HCT116 (cell line): Measurements from ENCODE around the gene CLIC3.
A peak's percentile ranks its signal among the peaks of the same experiment; 100 is the strongest.

ENCODE experiments used
- CTCF ChIP-seq, 3 experiments: fragments of 200-600 bp in 1 of 3; sonication (generic) in 1 of 3; IDR thresholded peaks in 2 of 3; conservative IDR thresholded peaks in 1 of 3; 2 replicates each; pipeline ENCODE4 v1.5.1; 2012 to 2017; ENCODE audit warnings: low read depth in 2 of 3, low read length in 2 of 3, antibody characterized with exemption in 1 of 3, borderline replicate concordance in 1 of 3, control low read depth in 1 of 3, mild to moderate bottlenecking in 1 of 3, mixed read lengths in 1 of 3, mixed run types in 1 of 3, moderate library complexity in 1 of 3; ENCODE audit not compliant: insufficient read depth in 1 of 3
- EZH2 ChIP-seq: fragments of 200-600 bp; sonication (generic); IDR thresholded peaks from 2 replicates; pipeline ENCODE4 v1.6.1; 2017; ENCODE audit warnings: antibody characterized with exemption, mixed run types
- TF ChIP-seq, protein P1 (sequence below): IDR thresholded peaks from 2 replicates; pipeline ENCODE4 v1.6.1; 2012; ENCODE audit warnings: low read depth

GRCh38 chr9:137035507-137035834 lies 39.1 kb upstream of the CLIC3 start:
- TF ChIP-seq CTCF (IDR thresholded peaks at IDR 0.05 in 2 of 3, conservative IDR thresholded peaks at IDR 0.05 in 1 of 3; ENCODE audit: borderline replicate concordance in 1 of 3, insufficient read depth in 1 of 3, low read depth in 2 of 3, low read length in 2 of 3) (0 out of 6 replicates have a peak, but pooled peaks of 1 of the 3 experiments have one; percentile 2), EZH2 (no peak)
- TF ChIP-seq, protein P1, sequence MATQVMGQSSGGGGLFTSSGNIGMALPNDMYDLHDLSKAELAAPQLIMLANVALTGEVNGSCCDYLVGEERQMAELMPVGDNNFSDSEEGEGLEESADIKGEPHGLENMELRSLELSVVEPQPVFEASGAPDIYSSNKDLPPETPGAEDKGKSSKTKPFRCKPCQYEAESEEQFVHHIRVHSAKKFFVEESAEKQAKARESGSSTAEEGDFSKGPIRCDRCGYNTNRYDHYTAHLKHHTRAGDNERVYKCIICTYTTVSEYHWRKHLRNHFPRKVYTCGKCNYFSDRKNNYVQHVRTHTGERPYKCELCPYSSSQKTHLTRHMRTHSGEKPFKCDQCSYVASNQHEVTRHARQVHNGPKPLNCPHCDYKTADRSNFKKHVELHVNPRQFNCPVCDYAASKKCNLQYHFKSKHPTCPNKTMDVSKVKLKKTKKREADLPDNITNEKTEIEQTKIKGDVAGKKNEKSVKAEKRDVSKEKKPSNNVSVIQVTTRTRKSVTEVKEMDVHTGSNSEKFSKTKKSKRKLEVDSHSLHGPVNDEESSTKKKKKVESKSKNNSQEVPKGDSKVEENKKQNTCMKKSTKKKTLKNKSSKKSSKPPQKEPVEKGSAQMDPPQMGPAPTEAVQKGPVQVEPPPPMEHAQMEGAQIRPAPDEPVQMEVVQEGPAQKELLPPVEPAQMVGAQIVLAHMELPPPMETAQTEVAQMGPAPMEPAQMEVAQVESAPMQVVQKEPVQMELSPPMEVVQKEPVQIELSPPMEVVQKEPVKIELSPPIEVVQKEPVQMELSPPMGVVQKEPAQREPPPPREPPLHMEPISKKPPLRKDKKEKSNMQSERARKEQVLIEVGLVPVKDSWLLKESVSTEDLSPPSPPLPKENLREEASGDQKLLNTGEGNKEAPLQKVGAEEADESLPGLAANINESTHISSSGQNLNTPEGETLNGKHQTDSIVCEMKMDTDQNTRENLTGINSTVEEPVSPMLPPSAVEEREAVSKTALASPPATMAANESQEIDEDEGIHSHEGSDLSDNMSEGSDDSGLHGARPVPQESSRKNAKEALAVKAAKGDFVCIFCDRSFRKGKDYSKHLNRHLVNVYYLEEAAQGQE = no peak
